Keratinocyte (primary cell): Measurements from ENCODE around the gene SOX5.

Experiments used
- CTCF ChIP-seq, 3 experiments: IDR thresholded peaks in 1 of 3; conservative IDR thresholded peaks in 1 of 3; optimal IDR thresholded peaks in 1 of 3; 2 replicates in 2 of 3; 3 replicates in 1 of 3; pipeline versions ENCODE3 to v1.5.1; 2011; ENCODE audit warnings: low read length in 3 of 3, mild to moderate bottlenecking in 3 of 3, moderate library complexity in 2 of 3, control low read depth in 1 of 3, inconsistent platforms in 1 of 3; ENCODE audit not compliant: insufficient read depth in 2 of 3; ENCODE audit errors: extremely low read depth in 1 of 3
- EZH2 ChIP-seq: IDR thresholded peaks from one replicate; pipeline ENCODE4 v1.6.1; 2012; ENCODE audit warnings: inconsistent platforms, mild to moderate bottlenecking, low read length, moderate library complexity

- TF ChIP-seq CTCF (optimal IDR thresholded peaks at IDR 0.05 in 1 of 3, IDR thresholded peaks at IDR 0.05 in 1 of 3, conservative IDR thresholded peaks at IDR 0.05 in 1 of 3; ENCODE audit: extremely low read depth in 1 of 3, insufficient read depth in 2 of 3, low read length in 3 of 3) = no peak
- TF ChIP-seq EZH2 = no peak
These were observed 408.9 kb downstream of the SOX5 start for GRCh38 chr12:23540572-23540971.
